ENCODE measurements around the gene C19orf47.
A peak's percentile ranks its signal among the peaks of the same experiment; 100 is the strongest.

C19orf47 gene

DNA sequence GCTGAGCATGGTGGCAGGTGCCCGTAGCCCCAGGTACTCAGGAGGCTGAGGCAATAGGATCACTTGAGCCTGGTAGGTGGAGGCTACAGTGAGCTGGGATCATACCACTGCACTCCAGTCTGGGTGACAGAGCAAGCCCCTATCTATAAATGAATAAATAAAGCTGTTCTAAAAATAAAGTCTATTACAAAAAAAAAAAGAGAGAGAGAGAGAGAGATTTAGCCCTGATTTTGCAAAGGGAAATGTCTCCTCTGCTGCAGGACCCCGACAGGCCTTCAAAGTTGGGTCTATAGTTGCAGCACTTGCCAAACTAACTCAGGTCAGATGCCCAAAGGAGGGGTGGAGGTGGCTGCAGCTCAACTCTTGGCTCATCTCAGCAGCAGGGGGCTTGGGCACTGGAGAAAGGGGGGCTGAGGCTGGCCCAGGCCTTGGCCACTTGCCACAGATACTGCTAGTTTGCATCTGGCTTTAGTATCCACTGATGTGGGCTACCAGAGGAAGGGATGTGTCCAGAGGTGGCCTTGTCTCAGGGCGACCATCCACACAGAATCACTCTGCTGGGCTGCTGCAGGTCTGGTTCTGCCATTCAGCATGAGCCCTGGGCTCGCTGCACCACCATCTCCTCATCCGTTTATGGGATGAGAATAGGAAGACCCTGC, 32.3 kb downstream of the C19orf47 start:
- H3K4me3 ChIP-seq (ENCODE audit: low read length): no peak overlapping the region
- DNase-seq (ENCODE audit: low read depth): no peak
- TF ChIP-seq CTCF (conservative IDR thresholded peaks at IDR 0.05; ENCODE audit: low read length): no peak

DNA sequence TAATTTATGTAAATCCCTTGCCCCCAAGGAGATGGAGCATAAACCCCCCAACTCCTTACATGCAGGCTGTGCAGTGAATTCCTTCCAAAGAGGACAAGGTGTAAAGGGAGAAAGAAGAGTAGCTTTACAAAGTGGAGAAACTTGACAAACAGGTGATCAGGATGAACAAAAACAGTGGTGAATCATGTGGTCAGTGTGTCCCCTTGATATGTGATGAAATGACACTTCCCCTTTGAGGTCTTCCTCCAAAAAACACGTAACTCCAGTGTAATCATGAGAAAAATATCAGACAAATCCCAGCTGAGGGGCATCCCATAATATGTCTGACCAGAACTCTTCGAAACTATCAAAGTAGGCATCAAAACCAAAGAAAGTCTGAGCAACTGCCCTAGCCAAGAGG, 33.5 kb downstream of the C19orf47 start:
- no peak overlapping the region for H3K4me3 ChIP-seq (ENCODE audit: low read length)
- DNase-seq (ENCODE audit: low read depth): no peak
- TF ChIP-seq CTCF (conservative IDR thresholded peaks at IDR 0.05; ENCODE audit: low read length): no peak

GRCh38 chr19:40313229-40313983, 34.8 kb downstream of the C19orf47 start:
- no peak for DNase-seq (ENCODE audit: low read depth)
- no peak overlapping the region for H3K4me3 ChIP-seq (ENCODE audit: low read length)
- TF ChIP-seq CTCF (conservative IDR thresholded peaks at IDR 0.05; ENCODE audit: low read length): no peak

- H3K4me3 ChIP-seq (ENCODE audit: low read length): no peak overlapping the region
- no peak for DNase-seq (ENCODE audit: low read depth)
- no peak for TF ChIP-seq CTCF (conservative IDR thresholded peaks at IDR 0.05; ENCODE audit: low read length)
Measured at GRCh38 chr19:40312533-40312932, 35.7 kb downstream of the C19orf47 start.

DNA sequence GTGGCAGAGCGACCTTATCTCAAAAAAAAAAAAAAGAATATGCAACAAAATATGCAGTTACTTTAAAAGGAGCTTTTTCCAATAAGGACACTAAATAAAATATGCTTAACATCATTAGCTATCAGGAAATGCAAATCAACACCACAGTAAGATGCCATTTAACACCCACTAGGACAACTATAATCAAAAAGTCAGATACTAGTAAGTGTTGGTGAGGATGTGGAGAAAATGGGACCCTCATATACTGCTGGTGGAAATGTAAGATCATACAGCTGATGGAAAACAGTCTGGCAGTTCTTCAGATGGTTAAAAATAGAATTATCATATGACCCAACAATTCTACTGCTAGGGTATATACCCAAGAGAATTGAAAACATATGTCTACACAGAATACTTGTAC, 38.5 kb downstream of the C19orf47 start:
- no peak overlapping the region for H3K4me3 ChIP-seq (ENCODE audit: low read length)
- no peak for DNase-seq (ENCODE audit: low read depth)
- TF ChIP-seq CTCF (conservative IDR thresholded peaks at IDR 0.05; ENCODE audit: low read length): no peak

- DNase-seq (ENCODE audit: low read depth): peak; percentile 89
- TF ChIP-seq CTCF (conservative IDR thresholded peaks at IDR 0.05; ENCODE audit: low read length): peak; percentile 88
- H3K4me3 ChIP-seq (ENCODE audit: low read length): no peak overlapping the region
Measured at GRCh38 chr19:40305403-40305802, 42.8 kb downstream of the C19orf47 start.

GRCh38 chr19:40304306-40304705, 43.9 kb downstream of the C19orf47 start:
- no peak for TF ChIP-seq CTCF (conservative IDR thresholded peaks at IDR 0.05; ENCODE audit: low read length)
- DNase-seq (ENCODE audit: low read depth): no peak
- no peak overlapping the region for H3K4me3 ChIP-seq (ENCODE audit: low read length)
